Measurements from ENCODE around the gene GTPBP6.
"Not testable (repeated sequence)": the region's sequence is repeated elsewhere in the genome, so short reads cannot be mapped to it uniquely, and the experiment has no call there.

The GTPBP6 gene

GRCh38 chrX:334331-334891 lies 15.8 kb upstream of the GTPBP6 start:
- DNase-seq = no peak

GRCh38 chrX:333611-334311 lies 15.2 kb upstream of the GTPBP6 start:
- no peak for DNase-seq

- DNase-seq = no peak
Observed at GRCh38 chrX:332916-333610, 14.5 kb upstream of the GTPBP6 start.

- DNase-seq = no peak
Observed at GRCh38 chrX:332496-332860, 13.9 kb upstream of the GTPBP6 start.

- no peak for DNase-seq
Observed at GRCh38 chrX:331825-332495, 13.4 kb upstream of the GTPBP6 start.

- DNase-seq = no peak
Observed at GRCh38 chrX:331151-331824, 12.7 kb upstream of the GTPBP6 start.

- DNase-seq = no peak
Observed at GRCh38 chrX:330726-331150, 12.1 kb upstream of the GTPBP6 start.

- DNase-seq = not testable (repeated sequence)
Observed at GRCh38 chrX:330141-330725, 11.6 kb upstream of the GTPBP6 start.

- no peak for DNase-seq
Observed at GRCh38 chrX:329291-329910, 10.8 kb upstream of the GTPBP6 start.

- no peak for DNase-seq
Observed at GRCh38 chrX:327660-328126, 9.1 kb upstream of the GTPBP6 start.

- not testable (repeated sequence) for DNase-seq
Observed at GRCh38 chrX:324664-325063, 6.1 kb upstream of the GTPBP6 start.

- no peak for DNase-seq
Observed at GRCh38 chrX:323721-324628, 5.4 kb upstream of the GTPBP6 start.

GRCh38 chrX:320126-320783 lies 1.7 kb upstream of the GTPBP6 start:
- DNase-seq = no peak

- no peak for DNase-seq
Observed at GRCh38 chrX:319579-320125, 1.1 kb upstream of the GTPBP6 start.

- peak; percentile 99 for DNase-seq
Observed at GRCh38 chrX:318068-318738, 393 bp downstream of the GTPBP6 start.

GRCh38 chrX:317424-318067 lies 1.1 kb downstream of the GTPBP6 start:
- no peak for DNase-seq

- DNase-seq = no peak
Observed at GRCh38 chrX:316351-317325, 2.0 kb downstream of the GTPBP6 start.

All from stimulated activated CD4-positive, alpha-beta T cell treated with anti-CD3 and anti-CD28 coated beads, Interleukin-15, amount 100 ng/mL, for 24 hours (primary cell).